ENCODE measurements around the gene PRELID3B.
"Not testable (repeated sequence)": the region's sequence is repeated elsewhere in the genome, so short reads cannot be mapped to it uniquely, and the experiment has no call there.

PRELID3B gene

DNA sequence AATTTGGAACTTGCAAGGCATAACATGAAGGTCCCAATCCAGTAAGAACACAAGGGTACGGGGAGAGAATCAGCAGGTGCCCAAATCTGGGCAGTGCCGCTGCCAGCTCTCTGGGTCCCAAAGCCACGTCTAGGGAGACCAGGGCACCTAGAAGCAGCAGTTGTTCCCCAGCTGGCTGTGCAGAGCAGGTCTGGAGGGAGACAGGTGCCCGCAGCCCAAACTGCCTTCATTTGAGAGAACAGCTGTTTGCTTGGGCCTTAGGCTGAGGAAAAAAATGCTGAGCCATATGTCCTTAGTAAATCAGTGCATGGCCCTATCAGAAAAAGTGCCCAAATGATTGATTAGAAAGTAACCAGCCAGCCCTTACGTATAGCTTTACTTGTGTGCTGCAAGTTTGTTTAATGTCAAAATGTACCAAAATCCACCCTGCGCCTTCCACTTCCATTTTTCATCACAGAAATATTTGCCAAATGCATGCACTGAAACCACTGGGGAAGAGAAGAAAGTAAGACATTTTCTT is 9.1 kb upstream of the PRELID3B start:
- H3K9ac ChIP-seq (ENCODE audit: low read depth in 1 of 2, low read length in 2 of 2): no peak overlapping the region
- H3K4me3 ChIP-seq (ENCODE audit: low read depth in 1 of 2, low read length in 2 of 2): no peak overlapping the region
- no peaks in the 10 kb centered on the region for H3K9me3 ChIP-seq (ENCODE audit: control insufficient read depth in 1 of 2, low read length in 2 of 2)
- H3K4me1 ChIP-seq (ENCODE audit: control insufficient read depth in 1 of 2, insufficient read depth in 2 of 2, low read length in 2 of 2): peaks cover 16 to 22% of the 10 kb centered on the region in 2 donors
- no peaks in the 10 kb centered on the region for H3K36me3 ChIP-seq (ENCODE audit: control insufficient read depth in 1 of 2, insufficient read depth in 2 of 2, low read length in 2 of 2)
- H3K27me3 ChIP-seq (ENCODE audit: control insufficient read depth in 1 of 2, insufficient read depth in 2 of 2, low read length in 2 of 2): no peaks in the 10 kb centered on the region
- no peak overlapping the region for H3K27ac ChIP-seq (ENCODE audit: low read depth, low read length)

DNA sequence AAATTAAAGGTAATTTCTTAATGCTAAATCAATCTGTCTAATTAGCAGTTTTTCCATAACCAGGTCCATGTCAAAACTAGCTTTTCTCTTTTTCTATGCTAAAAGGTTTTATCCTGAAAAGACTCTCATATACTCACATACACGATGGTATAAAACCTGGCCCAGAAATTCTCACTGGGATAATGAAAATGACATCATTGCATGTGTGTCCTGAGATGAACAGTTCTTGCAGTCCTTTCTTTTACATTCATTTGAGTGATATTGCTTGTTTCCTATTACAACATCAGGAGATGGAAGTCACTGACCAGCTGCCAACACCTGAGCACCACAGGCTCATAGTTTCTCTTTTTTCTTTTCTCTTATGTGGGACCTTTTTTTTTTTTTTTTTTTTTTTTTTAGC is 7.9 kb upstream of the PRELID3B start:
- Histone ChIP-seq H3K27me3 (ENCODE audit: control insufficient read depth in 1 of 2, insufficient read depth in 2 of 2, low read length in 2 of 2) (no peaks in the 10 kb centered on the region), H3K27ac (ENCODE audit: low read depth, low read length) (no peak overlapping the region), H3K36me3 (ENCODE audit: control insufficient read depth in 1 of 2, insufficient read depth in 2 of 2, low read length in 2 of 2) (no peaks in the 10 kb centered on the region), H3K9ac (ENCODE audit: low read depth in 1 of 2, low read length in 2 of 2) (no peak overlapping the region), H3K4me3 (ENCODE audit: low read depth in 1 of 2, low read length in 2 of 2) (no peak overlapping the region), H3K4me1 (ENCODE audit: control insufficient read depth in 1 of 2, insufficient read depth in 2 of 2, low read length in 2 of 2) (peaks cover 16 to 22% of the 10 kb centered on the region in 2 donors), H3K9me3 (ENCODE audit: control insufficient read depth in 1 of 2, low read length in 2 of 2) (no peaks in the 10 kb centered on the region)

DNA sequence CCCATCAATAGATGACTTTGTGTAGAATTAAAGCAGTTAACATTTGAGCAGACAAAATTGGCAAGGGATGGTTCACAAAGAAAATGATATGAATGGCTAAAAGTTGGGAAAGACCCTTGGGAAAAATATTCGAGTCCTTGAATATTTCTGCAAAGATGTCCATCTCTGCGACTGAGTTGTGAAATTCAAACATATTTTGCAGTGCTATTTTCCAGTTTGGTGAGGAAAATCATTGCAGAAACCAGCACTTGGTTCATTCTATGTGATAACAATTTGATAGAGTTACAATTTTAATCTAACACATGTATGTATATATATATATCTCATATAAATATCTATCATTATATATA is 6.1 kb upstream of the PRELID3B start:
- no peaks in the 10 kb centered on the region for H3K9me3 ChIP-seq (ENCODE audit: control insufficient read depth in 1 of 2, low read length in 2 of 2)
- peaks cover 19 to 25% of the 10 kb centered on the region in 2 donors for H3K4me1 ChIP-seq (ENCODE audit: control insufficient read depth in 1 of 2, insufficient read depth in 2 of 2, low read length in 2 of 2)
- no peaks in the 10 kb centered on the region for H3K36me3 ChIP-seq (ENCODE audit: control insufficient read depth in 1 of 2, insufficient read depth in 2 of 2, low read length in 2 of 2)
- peak overlapping the region in 1 of 2 donors; percentile 37 for H3K4me3 ChIP-seq (ENCODE audit: low read depth in 1 of 2, low read length in 2 of 2)
- H3K9ac ChIP-seq (ENCODE audit: low read depth in 1 of 2, low read length in 2 of 2): peak overlapping the region in 1 of 2 donors; percentile 1
- peak overlapping the region; percentile 60 for H3K27ac ChIP-seq (ENCODE audit: low read depth, low read length)
- no peaks in the 10 kb centered on the region for H3K27me3 ChIP-seq (ENCODE audit: control insufficient read depth in 1 of 2, insufficient read depth in 2 of 2, low read length in 2 of 2)

DNA sequence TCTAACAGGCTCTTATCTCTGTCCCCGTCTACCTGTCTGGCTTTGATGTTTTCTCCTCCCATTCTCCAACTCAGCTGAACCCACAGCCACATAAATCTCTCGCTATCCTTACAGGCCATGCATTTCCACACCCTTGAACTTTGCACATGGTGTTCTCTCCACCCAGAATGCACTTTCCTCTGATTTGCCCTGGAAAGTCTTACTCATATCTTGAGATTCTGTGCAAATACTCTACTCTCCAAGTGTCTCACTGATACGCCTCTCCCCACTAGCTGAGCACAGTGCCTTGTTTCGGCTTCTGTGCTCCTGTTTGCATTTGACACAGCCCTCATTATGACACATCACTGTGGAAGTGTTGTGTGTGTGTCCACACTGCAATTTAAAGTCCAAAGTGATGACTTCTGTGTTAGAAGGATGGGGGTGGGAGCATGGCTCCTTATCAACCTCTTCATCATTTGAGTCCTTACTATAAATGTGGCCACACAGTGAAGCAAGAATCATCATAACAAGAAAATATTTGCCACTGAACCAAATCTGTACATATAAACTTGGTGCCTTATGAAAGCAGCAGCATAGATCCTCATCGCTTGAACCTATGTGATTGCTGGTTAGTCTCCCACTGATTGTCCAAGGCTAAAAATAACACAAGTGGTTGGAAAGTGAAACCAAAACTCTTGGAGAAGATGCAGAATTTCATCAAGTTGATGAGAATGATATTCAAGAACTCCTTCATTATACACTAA is 5.5 kb upstream of the PRELID3B start:
- H3K4me3 ChIP-seq (ENCODE audit: low read depth in 1 of 2, low read length in 2 of 2): peak overlapping the region; percentile 37

DNA sequence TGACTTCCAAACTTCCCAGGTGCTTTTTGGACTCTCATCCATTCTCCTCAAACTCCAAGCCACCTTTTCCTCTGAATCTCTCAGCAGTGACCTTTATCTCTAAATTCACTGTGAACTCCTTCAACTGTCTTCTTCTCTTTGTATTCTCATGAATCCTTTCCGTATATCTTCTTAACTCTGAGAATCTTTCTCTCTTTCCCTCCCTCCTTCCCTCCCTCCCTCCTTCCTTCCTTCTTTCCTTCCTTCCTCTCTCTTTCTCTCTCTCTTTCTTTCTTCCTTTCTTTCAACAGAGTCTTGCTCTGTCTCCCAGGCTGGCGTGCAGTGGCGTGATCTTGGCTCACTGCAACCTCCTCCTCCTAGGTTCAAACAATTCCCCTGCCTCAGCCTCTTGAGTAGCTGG is 4.3 kb upstream of the PRELID3B start:
- peaks cover 29% of the 10 kb centered on the region in 2 donors for H3K4me1 ChIP-seq (ENCODE audit: control insufficient read depth in 1 of 2, insufficient read depth in 2 of 2, low read length in 2 of 2)
- no peak overlapping the region for H3K4me3 ChIP-seq (ENCODE audit: low read depth in 1 of 2, low read length in 2 of 2)
- H3K27me3 ChIP-seq (ENCODE audit: control insufficient read depth in 1 of 2, insufficient read depth in 2 of 2, low read length in 2 of 2): no peaks in the 10 kb centered on the region
- no peaks in the 10 kb centered on the region for H3K36me3 ChIP-seq (ENCODE audit: control insufficient read depth in 1 of 2, insufficient read depth in 2 of 2, low read length in 2 of 2)
- no peak overlapping the region for H3K27ac ChIP-seq (ENCODE audit: low read depth, low read length)
- H3K9me3 ChIP-seq (ENCODE audit: control insufficient read depth in 1 of 2, low read length in 2 of 2): no peaks in the 10 kb centered on the region
- H3K9ac ChIP-seq (ENCODE audit: low read depth in 1 of 2, low read length in 2 of 2): no peak overlapping the region

More for the DNA sequence above, 5.5 kb upstream of the PRELID3B start:
- Histone ChIP-seq H3K4me1 (ENCODE audit: control insufficient read depth in 1 of 2, insufficient read depth in 2 of 2, low read length in 2 of 2) (peaks cover 25 to 30% of the 10 kb centered on the region in 2 donors), H3K27ac (ENCODE audit: low read depth, low read length) (peak overlapping the region; percentile 60), H3K36me3 (ENCODE audit: control insufficient read depth in 1 of 2, insufficient read depth in 2 of 2, low read length in 2 of 2) (no peaks in the 10 kb centered on the region), H3K27me3 (ENCODE audit: control insufficient read depth in 1 of 2, insufficient read depth in 2 of 2, low read length in 2 of 2) (no peaks in the 10 kb centered on the region), H3K9me3 (ENCODE audit: control insufficient read depth in 1 of 2, low read length in 2 of 2) (no peaks in the 10 kb centered on the region), H3K9ac (ENCODE audit: low read depth in 1 of 2, low read length in 2 of 2) (peak overlapping the region; percentile 1 to 45)

DNA sequence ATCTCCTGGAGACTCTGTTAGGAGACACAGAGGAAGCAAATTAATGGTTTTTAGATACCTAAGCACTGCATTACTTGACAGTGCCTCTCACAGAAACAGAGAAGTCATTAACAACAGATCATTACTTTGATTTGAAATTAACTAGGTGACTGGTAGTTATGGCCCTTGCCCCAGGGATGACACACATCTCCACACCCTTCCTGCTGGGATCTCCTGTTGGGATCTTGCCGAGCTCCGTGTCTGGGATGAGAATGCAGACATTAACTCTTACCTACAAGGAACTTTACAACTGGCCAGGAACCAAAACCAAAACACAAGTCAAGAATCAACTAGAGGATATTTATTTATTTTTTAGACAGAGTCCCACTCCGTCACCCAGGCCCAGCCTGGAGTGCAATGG is 2.2 kb upstream of the PRELID3B start:
- Histone ChIP-seq H3K27me3 (ENCODE audit: control insufficient read depth in 1 of 2, insufficient read depth in 2 of 2, low read length in 2 of 2) (no peaks in the 10 kb centered on the region), H3K4me3 (ENCODE audit: low read depth in 1 of 2, low read length in 2 of 2) (no peak overlapping the region), H3K9ac (ENCODE audit: low read depth in 1 of 2, low read length in 2 of 2) (no peak overlapping the region), H3K36me3 (ENCODE audit: control insufficient read depth in 1 of 2, insufficient read depth in 2 of 2, low read length in 2 of 2) (no peaks in the 10 kb centered on the region), H3K4me1 (ENCODE audit: control insufficient read depth in 1 of 2, insufficient read depth in 2 of 2, low read length in 2 of 2) (peaks cover 30 to 49% of the 10 kb centered on the region in 2 donors), H3K9me3 (ENCODE audit: control insufficient read depth in 1 of 2, low read length in 2 of 2) (no peaks in the 10 kb centered on the region), H3K27ac (ENCODE audit: low read depth, low read length) (no peak overlapping the region)

DNA sequence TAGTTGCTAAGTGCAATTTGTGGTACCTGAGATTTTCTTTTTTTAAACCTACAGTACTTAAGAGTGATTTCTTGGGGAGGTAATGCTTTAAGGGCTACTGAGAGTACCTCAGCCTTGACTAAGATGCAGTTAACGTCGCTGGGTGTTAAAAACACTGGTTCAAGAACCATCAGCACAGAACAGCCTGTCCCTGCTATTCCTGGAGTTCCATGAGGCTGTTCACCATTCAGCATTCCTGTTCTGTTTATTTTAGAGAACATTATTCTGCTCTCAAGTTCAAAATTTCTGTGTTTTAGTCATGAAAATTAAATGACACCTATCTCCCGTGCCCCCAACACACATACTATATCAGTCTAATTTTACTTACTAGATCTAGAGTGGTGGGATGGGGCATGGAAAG is 1.7 kb upstream of the PRELID3B start:
- Histone ChIP-seq H3K4me3 (ENCODE audit: low read depth in 1 of 2, low read length in 2 of 2) (no peak overlapping the region), H3K9ac (ENCODE audit: low read depth in 1 of 2, low read length in 2 of 2) (no peak overlapping the region), H3K27me3 (ENCODE audit: control insufficient read depth in 1 of 2, insufficient read depth in 2 of 2, low read length in 2 of 2) (no peaks in the 10 kb centered on the region), H3K4me1 (ENCODE audit: control insufficient read depth in 1 of 2, insufficient read depth in 2 of 2, low read length in 2 of 2) (peaks cover 32 to 51% of the 10 kb centered on the region in 2 donors), H3K36me3 (ENCODE audit: control insufficient read depth in 1 of 2, insufficient read depth in 2 of 2, low read length in 2 of 2) (no peaks in the 10 kb centered on the region), H3K9me3 (ENCODE audit: control insufficient read depth in 1 of 2, low read length in 2 of 2) (no peaks in the 10 kb centered on the region), H3K27ac (ENCODE audit: low read depth, low read length) (no peak overlapping the region)

DNA sequence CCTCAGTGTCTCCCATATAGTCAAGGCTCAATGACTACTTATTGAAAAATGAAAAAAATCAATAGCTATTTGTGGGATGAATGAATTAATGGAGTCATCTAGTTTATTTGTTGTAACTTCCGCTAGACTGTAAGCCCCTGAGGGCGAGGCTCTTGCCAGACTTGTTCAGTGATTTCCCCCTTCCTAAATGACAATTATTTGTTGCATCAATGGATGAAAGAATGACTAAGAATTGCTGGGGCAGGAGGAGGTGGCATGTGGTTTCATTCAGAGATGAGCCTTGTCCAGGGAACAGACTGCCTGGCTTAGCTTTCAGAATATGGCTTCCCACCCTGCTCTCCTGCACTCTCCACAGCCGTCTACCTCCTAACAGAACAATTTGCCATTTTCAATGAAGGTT is 1.1 kb upstream of the PRELID3B start:
- no peak overlapping the region for H3K4me3 ChIP-seq (ENCODE audit: low read depth in 1 of 2, low read length in 2 of 2)
- peaks cover 35 to 51% of the 10 kb centered on the region in 2 donors for H3K4me1 ChIP-seq (ENCODE audit: control insufficient read depth in 1 of 2, insufficient read depth in 2 of 2, low read length in 2 of 2)
- H3K36me3 ChIP-seq (ENCODE audit: control insufficient read depth in 1 of 2, insufficient read depth in 2 of 2, low read length in 2 of 2): no peaks in the 10 kb centered on the region
- H3K9ac ChIP-seq (ENCODE audit: low read depth in 1 of 2, low read length in 2 of 2): no peak overlapping the region
- no peaks in the 10 kb centered on the region for H3K9me3 ChIP-seq (ENCODE audit: control insufficient read depth in 1 of 2, low read length in 2 of 2)
- no peak overlapping the region for H3K27ac ChIP-seq (ENCODE audit: low read depth, low read length)
- no peaks in the 10 kb centered on the region for H3K27me3 ChIP-seq (ENCODE audit: control insufficient read depth in 1 of 2, insufficient read depth in 2 of 2, low read length in 2 of 2)

DNA sequence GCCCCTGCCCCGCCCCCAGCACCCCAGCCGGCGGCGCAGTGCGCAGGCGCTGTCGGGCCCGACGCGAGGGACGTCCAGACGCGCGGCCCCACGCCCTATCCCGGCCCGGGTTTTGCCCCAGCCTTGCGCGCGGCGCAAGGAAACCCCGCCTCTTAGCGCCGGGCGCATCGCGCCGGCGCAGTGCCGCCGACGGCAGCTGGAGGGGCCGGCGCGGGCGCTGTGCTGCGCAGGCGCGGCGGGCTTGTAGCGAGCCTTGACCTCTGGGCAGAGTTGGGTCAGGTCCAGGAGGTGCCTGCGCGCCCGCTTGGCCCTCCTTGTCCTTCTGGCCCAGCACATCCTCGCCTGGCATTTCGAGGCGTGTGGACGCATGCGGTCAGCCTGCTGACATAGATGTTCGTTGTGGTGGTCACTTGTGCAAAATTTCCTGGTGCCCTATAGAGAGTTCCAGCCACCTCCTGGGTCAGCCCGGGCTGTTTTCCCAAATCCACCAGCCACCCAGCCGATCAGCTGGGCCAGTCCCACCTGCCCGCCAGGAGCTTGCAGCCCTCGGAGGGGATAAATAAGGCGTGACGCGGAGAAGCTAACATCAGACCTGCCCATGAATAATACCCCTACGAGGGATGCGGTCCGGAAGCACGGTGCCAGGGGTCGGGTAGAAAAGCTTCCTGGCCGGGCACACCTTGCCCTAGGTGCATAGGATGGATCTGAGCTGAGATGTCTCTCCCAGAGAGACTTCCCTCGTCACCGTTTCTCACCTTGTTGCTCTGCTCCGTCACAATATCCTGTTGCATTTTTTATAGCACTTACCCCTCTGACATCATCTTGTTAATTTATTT is 428 bp upstream of the PRELID3B start:
- Histone ChIP-seq H3K27me3 (ENCODE audit: control insufficient read depth in 1 of 2, insufficient read depth in 2 of 2, low read length in 2 of 2) (no peaks in the 10 kb centered on the region), H3K36me3 (ENCODE audit: control insufficient read depth in 1 of 2, insufficient read depth in 2 of 2, low read length in 2 of 2) (peaks cover 0 to 3% of the 10 kb centered on the region in 2 donors), H3K27ac (ENCODE audit: low read depth, low read length) (peak overlapping the region; percentile 88), H3K4me1 (ENCODE audit: control insufficient read depth in 1 of 2, insufficient read depth in 2 of 2, low read length in 2 of 2) (peaks cover 30 to 49% of the 10 kb centered on the region in 2 donors), H3K9ac (ENCODE audit: low read depth in 1 of 2, low read length in 2 of 2) (peak overlapping the region; percentile 69 to 84), H3K9me3 (ENCODE audit: control insufficient read depth in 1 of 2, low read length in 2 of 2) (no peaks in the 10 kb centered on the region), H3K4me3 (ENCODE audit: low read depth in 1 of 2, low read length in 2 of 2) (peak overlapping the region; percentile 89 to 94)

DNA sequence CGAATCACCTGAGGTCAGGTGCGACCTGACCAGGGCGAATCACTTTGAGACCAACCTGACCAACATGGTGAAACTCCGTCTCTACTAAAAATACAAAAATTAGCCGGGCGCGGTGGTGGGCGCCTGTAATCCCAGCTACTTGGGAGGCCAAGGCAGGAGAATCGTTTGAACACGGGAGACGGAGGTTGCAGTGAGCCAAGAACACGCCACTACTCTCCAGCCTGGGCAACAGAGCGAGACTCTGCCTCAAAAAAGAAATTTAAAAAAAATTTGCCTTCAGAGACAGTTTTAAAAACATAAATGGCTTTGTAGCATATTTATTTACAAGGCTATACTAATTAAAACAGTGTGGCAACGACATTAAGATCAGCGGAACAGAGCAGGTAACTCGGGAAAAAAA is 1.1 kb downstream of the PRELID3B start:
- H3K36me3 ChIP-seq (ENCODE audit: control insufficient read depth in 1 of 2, insufficient read depth in 2 of 2, low read length in 2 of 2): peaks cover 12 to 17% of the 10 kb centered on the region in 2 donors
- H3K4me1 ChIP-seq (ENCODE audit: control insufficient read depth in 1 of 2, insufficient read depth in 2 of 2, low read length in 2 of 2): peaks cover 23 to 37% of the 10 kb centered on the region in 2 donors
- peak overlapping the region; percentile 88 for H3K27ac ChIP-seq (ENCODE audit: low read depth, low read length)
- H3K27me3 ChIP-seq (ENCODE audit: control insufficient read depth in 1 of 2, insufficient read depth in 2 of 2, low read length in 2 of 2); H3K9me3 ChIP-seq (ENCODE audit: control insufficient read depth in 1 of 2, low read length in 2 of 2): not testable (repeated sequence)
- H3K9ac ChIP-seq (ENCODE audit: low read depth in 1 of 2, low read length in 2 of 2): peak overlapping the region; percentile 84 to 91
- H3K4me3 ChIP-seq (ENCODE audit: low read depth in 1 of 2, low read length in 2 of 2): peak overlapping the region; percentile 89 to 94

All from duodenal mucosa (tissue), 2 donors.